HK-2 (cell line): ENCODE results near the gene NHLH1.
A peak's percentile ranks its signal among the peaks of the same experiment; 100 is the strongest.

Source experiments
- DNase-seq: peaks from one replicate; pipeline ENCODE4 v3.0.0-alpha.2; 2018; ENCODE audit not compliant: unreplicated experiment

NHLH1 gene

DNA sequence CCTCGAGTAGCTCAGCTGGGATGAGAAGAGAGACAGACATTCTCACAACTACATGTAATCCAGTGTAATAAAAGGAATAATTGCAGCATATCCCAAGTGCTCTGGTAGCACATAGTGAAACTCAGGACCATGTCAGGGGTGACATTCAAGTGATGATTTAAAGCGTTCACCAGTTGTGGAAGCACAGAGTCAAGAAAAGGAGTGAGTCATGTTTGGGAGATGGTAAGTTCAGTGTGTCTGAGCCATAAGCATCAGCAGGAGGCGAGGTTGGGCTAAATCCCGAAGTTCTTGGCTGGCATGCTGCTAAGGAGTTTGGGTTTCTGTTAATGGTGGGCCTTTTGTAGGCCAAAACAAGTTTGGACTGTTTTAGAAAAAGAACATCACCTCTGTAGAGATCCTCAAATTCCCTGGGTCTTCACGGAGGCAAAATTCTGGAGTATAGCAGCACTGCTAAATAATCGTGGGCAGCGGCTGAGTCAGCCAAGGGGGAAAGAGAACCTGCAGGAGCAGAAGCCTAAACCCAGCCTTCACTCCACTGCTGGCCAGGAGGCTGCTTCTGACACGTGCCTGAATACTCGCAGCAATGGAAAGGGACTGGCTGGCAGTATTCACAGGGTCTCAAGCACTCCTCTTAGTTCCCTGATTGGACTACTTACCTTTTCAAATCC is 7.2 kb upstream of the NHLH1 start:
- DNase-seq: no peak

DNA sequence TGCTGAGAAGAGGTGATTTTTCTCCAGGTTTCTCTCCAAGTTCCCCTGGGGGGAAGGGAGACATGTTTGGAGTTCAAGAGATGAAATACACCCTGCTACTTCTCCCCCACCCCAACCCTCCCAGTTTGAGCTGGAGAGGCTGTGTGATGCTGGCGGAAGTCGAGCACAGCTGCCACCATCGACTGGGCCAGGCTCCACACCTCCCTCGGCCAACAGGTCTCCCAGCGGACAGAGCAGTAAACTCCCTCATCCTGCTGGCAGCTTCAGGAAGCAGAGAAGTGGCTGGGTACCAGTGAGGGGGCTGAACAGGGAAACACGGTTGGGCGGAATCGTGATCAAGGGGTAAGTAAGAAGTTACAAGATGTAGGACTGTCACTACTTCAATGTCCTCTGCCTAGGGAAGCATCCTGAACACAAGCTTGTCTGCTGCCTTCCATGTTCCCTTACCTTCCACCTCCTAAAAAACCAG is 6.6 kb upstream of the NHLH1 start:
- no peak for DNase-seq

GRCh38 chr1:160361199-160361598 is 5.7 kb upstream of the NHLH1 start:
- no peak for DNase-seq

- no peak for DNase-seq
These were observed 5.1 kb upstream of the NHLH1 start for GRCh38 chr1:160361814-160362167.

DNA sequence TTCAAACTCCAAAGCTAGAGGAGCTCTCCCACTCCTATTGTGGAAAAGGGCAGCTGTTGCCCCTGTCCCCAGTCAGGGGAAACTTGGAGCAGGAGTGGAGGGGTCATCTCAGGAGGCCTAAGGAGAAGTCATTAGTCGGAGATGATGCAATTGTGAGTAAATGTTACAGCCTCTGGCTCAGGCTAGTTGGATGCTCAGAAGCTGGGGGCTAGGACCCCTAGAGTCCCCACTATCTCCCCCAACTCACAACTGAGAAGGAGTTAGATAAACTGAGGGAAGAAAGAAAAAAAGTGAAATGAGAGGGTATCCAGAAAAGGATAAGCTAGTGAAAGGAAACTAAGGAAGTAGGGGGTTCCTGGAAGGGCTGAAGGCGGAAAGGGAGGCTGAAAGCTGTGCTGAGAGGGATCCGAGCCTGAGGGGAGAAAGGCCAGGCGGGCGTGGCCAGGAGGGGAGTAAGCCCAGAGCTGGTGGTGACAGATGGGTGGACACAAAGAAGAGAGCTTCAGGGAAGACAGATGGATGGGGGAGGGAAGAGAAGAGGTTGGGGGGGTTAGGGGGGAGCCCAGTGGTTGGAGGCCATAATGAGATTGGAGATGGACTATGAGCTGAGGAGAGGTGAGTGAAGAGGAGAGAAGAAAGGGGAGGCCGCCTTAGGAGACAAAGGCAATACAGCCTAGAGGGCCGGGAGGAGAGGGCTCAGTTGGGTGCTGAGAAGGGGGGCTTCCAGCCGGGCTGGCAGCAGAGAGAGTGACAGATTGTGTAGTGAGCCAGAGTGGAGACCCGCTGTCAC is 4.5 kb upstream of the NHLH1 start:
- no peak for DNase-seq

DNA sequence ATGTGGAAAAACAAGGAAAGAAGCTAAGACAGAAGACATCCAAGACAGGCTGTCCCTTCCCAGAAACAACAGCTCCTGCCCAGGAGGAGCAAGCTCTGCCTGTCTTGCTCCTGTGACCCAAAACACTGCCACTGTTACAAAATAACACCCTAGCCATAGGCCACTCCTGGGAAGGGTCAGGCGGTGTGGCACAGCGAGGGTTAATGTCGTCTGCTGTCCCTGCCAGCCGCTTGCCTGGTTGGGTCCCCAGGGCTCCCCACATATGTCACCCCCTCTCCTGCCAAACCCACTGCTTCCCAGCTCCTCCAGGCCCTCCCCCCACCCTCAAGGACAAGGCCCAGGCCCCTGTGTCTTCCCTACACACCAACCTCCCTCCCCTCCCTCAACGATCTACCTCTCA is 3.9 kb upstream of the NHLH1 start:
- DNase-seq: no peak

- DNase-seq: no peak
These were observed 2.7 kb upstream of the NHLH1 start for GRCh38 chr1:160363951-160364735.

- no peak for DNase-seq
These were observed 1.5 kb upstream of the NHLH1 start for GRCh38 chr1:160365325-160365724.

DNA sequence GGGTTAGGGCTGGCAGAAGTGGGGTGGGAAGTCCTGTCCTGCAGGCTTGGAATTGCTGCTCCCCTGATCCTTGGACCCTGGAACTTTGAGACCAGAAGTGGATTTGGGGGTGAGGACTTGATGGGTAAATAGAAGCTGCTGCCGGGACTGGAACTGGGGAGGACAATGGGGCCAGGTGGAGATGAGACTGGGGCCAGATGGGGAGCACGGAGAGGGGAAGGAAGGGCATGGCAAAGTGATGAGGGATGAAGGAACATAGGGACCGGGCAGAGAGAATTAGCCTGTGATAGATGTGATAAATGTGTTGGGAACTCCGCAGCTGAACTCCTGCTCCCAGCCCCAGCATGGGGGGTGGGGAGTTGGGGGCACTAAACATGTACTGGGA is 637 bp downstream of the NHLH1 start:
- DNase-seq: no peak

DNA sequence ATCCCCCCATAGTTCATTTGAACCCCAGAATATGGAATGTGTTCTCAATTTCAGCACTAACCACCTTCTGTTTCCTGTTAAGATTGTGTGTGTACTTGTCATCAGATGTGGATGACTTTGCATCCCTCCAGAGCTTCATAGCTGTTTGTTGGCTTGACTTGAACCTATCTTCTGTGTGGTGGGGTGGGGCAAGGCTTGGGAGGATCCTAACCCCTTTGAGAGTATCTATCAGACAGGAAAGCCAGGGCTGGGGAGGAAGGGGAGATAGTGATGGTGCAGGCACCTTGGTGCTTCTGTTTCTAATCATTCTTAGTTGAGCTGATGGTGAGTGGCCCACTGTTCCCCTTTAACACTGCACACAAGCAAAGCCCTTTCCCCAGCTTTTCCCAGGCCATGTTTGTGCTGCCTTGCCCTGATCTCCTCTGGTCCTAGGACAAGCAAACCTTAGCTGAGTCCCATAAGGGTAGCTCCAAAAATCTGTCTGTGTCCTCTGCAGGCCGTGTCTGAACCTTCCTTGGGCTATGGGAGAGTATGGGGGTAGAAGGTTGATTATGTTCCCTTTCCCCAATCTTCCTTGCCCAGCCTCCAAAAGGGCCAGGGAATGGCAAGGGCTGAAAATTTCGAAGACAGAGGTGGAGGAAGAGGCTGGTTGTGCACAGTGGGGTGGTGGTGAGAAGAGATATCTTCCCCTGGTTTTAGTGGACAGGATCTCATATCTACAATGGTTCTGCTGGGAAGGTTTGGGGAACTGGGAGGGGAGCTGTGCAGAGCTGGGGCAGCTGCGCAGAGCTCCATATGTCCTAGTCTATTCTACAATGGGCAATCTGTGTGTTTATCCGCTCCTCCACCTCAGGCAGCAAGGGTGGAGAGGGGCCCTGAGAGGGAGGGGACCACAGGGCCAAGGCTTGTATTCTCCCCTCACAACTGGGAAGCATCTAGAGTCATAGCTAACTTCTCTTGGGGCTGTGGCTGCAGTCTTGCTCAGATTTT is 1.4 kb downstream of the NHLH1 start:
- DNase-seq: no peak

- DNase-seq: no peak
These were observed 2.2 kb downstream of the NHLH1 start for GRCh38 chr1:160369087-160369486.

DNA sequence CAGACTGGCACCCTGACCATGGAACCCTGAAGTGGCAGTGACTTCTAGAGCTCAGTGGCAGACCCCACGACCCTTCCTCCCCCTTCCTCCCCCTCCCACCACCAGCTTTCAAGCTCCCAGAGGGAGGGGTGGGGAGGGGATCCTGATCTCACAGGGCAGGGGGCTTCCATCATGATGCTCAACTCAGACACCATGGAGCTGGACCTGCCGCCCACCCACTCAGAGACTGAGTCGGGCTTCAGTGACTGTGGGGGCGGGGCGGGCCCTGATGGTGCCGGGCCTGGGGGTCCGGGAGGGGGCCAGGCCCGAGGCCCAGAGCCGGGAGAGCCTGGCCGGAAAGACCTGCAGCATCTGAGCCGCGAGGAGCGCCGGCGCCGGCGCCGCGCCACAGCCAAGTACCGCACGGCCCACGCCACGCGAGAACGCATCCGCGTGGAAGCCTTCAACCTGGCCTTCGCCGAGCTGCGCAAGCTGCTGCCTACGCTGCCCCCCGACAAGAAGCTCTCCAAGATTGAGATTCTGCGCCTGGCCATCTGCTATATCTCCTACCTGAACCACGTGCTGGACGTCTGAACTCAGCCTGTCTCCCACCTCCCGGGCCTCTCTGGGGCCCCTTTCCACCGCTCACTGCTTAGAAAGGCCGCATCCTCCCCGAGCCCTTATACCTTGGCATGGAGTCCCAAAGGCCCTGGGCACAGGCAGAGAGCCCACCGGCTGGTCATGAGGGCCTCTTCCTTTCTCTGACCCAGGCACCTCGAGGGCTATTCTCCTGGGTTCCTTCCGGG is 3.9 kb downstream of the NHLH1 start:
- no peak for DNase-seq

DNA sequence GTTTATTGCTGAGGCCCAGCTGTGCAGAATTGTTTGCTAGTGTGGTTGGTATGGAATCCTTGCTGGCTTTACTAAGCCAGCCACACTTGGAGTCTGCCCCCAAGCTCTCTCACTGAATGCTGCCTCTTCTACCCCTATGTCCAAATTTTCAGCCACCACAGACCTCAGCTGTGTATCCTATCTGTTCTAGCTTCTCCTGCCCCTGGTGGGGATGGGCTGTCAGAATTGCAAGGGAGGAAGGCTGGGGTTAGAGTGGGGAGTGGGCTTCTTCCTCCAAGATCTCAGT is 4.4 kb downstream of the NHLH1 start:
- no peak for DNase-seq

DNA sequence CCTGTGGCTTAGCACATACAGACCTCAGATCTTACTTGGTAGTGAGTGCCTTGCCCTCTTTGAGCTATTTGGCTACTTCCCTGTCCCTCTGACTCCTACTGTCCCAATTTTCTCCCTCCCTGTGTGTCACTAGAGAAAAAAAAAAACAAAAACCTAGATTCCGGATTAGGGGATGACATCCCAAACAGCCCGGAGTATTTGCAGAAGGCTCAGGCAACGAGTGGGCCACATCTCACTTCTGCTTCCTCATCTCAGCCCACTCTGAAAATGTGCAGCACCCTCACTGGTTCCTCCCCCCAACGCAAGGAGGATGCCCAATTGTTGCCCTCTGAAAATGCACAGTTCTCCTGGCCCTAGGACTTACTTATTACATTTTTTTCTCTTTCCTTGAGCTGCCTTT is 4.9 kb downstream of the NHLH1 start:
- DNase-seq: no peak

- DNase-seq: no peak
These were observed 6.8 kb downstream of the NHLH1 start for GRCh38 chr1:160373696-160374095.

DNA sequence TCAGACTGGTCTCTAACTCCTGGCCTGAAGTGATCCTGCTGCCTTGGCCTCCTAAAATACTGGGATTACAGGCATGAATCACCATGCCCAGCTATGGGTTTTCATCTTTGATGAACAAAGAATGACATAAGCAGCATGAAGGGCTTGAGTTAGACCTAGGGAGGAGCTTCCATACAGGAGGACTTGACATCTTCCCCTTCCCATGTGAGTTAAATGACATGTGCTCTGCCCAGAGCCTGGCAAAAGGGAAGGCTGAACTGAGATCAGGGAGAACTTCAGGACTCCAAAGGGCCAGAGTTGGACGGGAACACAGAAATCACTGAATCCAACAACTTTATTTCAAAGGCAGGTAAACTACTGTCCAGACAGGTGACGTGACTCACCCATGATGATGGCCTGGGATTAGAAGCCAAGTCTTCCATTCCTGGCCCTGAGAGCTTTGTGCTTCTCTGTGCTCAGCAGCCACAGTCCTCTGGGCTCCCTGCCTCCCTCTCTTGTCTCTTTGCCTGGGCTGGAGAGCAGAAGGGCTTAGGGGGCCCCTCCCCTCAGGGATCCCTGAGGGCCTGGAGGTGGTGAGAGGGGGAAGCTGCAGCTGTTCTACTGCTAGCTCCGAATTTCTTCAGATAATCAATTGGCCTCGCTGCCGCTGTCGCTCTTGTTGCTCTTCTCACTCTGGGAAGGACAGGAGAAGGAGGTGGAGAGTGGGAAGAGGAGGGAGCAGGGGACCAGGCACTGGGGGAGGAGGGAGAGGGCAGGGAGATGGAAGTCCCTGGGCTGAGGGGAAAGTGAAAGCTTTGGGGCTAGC is 7.6 kb downstream of the NHLH1 start:
- no peak for DNase-seq

GRCh38 chr1:160375788-160376524 is 9.1 kb downstream of the NHLH1 start:
- DNase-seq: no peak

DNA sequence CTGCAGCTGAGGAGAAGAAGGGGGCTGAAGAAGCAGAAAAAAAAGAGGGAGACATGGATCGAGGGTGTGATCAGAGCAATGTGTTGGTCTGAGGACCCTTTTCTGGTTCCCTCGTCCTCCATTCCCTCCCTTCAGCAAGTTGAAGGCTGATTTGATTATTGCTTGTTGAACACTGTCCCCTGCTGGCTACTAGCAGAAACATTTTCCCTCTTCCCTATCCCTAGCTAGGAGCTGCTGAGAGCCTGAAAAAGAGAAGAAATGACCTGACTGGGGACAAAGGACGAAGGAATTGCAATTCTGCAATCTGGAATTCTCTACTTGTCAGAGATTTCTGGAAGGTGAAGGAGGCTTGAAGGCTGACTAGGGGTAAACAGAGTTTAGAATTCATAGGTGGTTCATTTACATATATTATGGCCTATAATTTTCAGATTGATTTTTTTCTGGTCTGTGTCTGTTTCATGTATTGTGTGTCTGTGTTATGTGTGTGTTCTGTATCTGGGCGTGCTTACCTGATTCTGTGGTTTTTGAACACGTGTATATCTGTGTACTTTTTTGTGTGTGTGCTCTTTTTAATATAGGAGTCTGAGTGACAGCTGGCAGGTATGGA is 9.8 kb downstream of the NHLH1 start:
- peak; percentile 17 for DNase-seq
